Endothelial cell of umbilical vein (primary cell): Measurements from ENCODE around the gene CNTNAP2. TPM values are rescaled to one million over a fixed set of nuclear protein-coding genes. Genes with fewer than 3 reads are reported as not detected.

Experiments used
- BruUV-seq: library from RNA; stranded (reverse); fragments of 400-500 nt; replicated peaks from 2 replicates; lab custom pipeline; 2021; lab: Mats Ljungman, UMichigan
- CTCF ChIA-PET: fragments of 300-600, 350-600 bp; sonication (Branson Sonifier 250); formaldehyde crosslinking; loops from one replicate; lab custom pipeline; 2021; ENCODE audit warnings: antibody characterized with exemption, inconsistent platforms; lab: Charles Lee
- POLR2A ChIA-PET: fragments of 300-600, 350-600 bp; sonication (Branson Sonifier 250); formaldehyde crosslinking; loops from one replicate; lab custom pipeline; 2021; ENCODE audit warnings: antibody characterized with exemption, inconsistent platforms; lab: Charles Lee
- DNase-seq: peaks from one replicate; pipeline ENCODE4 v3.0.0-alpha.2; 2011; ENCODE audit warnings: low read depth, low spot score
- FAIRE-seq: peaks from 2 replicates; lab custom pipeline; 2011; peaks lifted over from hg19 to GRCh38; lab: Jason Lieb, UNC
- H2AFZ ChIP-seq: 2 replicates; pipeline ENCODE4 v1.6.0; 2012; ENCODE audit warnings: low read depth, low read length, control low read depth, inconsistent platforms
- H3K27ac ChIP-seq: 2 replicates; pipeline ENCODE4 v1.5.1; 2011; ENCODE audit warnings: low read depth, mild to moderate bottlenecking, control low read depth, low read length, moderate library complexity; ENCODE audit not compliant: insufficient read depth
- H3K27me3 ChIP-seq, 2 experiments: 2 replicates each; pipeline versions ENCODE4 v1.6.0 to v1.6.1; 2011; ENCODE audit warnings: low read length in 2 of 2, mixed read lengths in 1 of 2; ENCODE audit not compliant: control insufficient read depth in 2 of 2, insufficient read depth in 2 of 2
- H3K36me3 ChIP-seq, 2 experiments: 2 replicates in 1 of 2; 3 replicates in 1 of 2; pipeline ENCODE4 v1.5.1; 2011; ENCODE audit warnings: low read length in 2 of 2, mild to moderate bottlenecking in 1 of 2, moderate library complexity in 1 of 2; ENCODE audit not compliant: control insufficient read depth in 2 of 2, insufficient read depth in 2 of 2; ENCODE audit errors: extremely low read depth in 1 of 2
- H3K4me1 ChIP-seq: 3 replicates; pipeline ENCODE4 v1.5.1; 2011; ENCODE audit warnings: mild to moderate bottlenecking, low read length; ENCODE audit not compliant: control insufficient read depth, insufficient read depth; ENCODE audit errors: extremely low read depth
- H3K4me2 ChIP-seq: 2 replicates; pipeline ENCODE4 v1.6.1; 2011; ENCODE audit warnings: low read length, control low read depth, mixed read lengths; ENCODE audit not compliant: insufficient read depth
- H3K4me3 ChIP-seq, 3 experiments: fragments of 200-600 bp in 1 of 3; sonication (generic), shearing (Covaris generic) in 1 of 3; replicated peaks in 1 of 3; 2 replicates each; pipeline ENCODE4 v1.5.1; 2011 to 2016; ENCODE audit warnings: control low read depth in 3 of 3, low read length in 3 of 3, mild to moderate bottlenecking in 2 of 3, inconsistent platforms in 1 of 3, low read depth in 1 of 3, moderate library complexity in 1 of 3; ENCODE audit not compliant: insufficient read depth in 1 of 3
- H3K79me2 ChIP-seq: 2 replicates; pipeline ENCODE4 v1.6.0; 2012; ENCODE audit warnings: low read length, inconsistent platforms; ENCODE audit not compliant: control insufficient read depth, insufficient read depth
- H3K9ac ChIP-seq: replicated peaks from 2 replicates; pipeline ENCODE3; 2011; ENCODE audit warnings: low read length, control low read depth; ENCODE audit not compliant: insufficient read depth; ENCODE audit errors: extremely low read depth
- H3K9me1 ChIP-seq: replicated peaks from 3 replicates; pipeline ENCODE4 v1.6.0; 2011; ENCODE audit warnings: mild to moderate bottlenecking, low read length; ENCODE audit not compliant: control insufficient read depth, insufficient read depth; ENCODE audit errors: extremely low read depth
- H3K9me3 ChIP-seq: replicated peaks from 2 replicates; pipeline ENCODE4 v1.5.1; 2012; ENCODE audit warnings: low read length, inconsistent platforms; ENCODE audit not compliant: control insufficient read depth, insufficient read depth
- H4K20me1 ChIP-seq: replicated peaks from 2 replicates; pipeline ENCODE3; 2011; ENCODE audit warnings: mild to moderate bottlenecking, low read length; ENCODE audit not compliant: control insufficient read depth, insufficient read depth; ENCODE audit errors: extremely low read depth
- CTCF ChIP-seq, 2 donors: IDR thresholded peaks; 1 replicate in 1 of 2; 2 replicates in 1 of 2; pipeline ENCODE4 v1.5.1; 2011; ENCODE audit warnings: low read length in 2 of 2, mild to moderate bottlenecking in 2 of 2, moderate library complexity in 2 of 2, control low read depth in 1 of 2, inconsistent platforms in 1 of 2, low read depth in 1 of 2; ENCODE audit not compliant: insufficient read depth in 1 of 2; ENCODE audit errors: extremely low read depth in 1 of 2
- EZH2 ChIP-seq: IDR thresholded peaks from 2 replicates; pipeline ENCODE4 v1.6.1; 2012; ENCODE audit warnings: borderline replicate concordance, low read depth, mild to moderate bottlenecking, moderate library complexity, low read length, inconsistent platforms; ENCODE audit not compliant: severe bottlenecking
- FOS ChIP-seq: IDR thresholded peaks from 2 replicates; pipeline ENCODE4 v1.6.1; 2011; ENCODE audit warnings: mild to moderate bottlenecking, low read length, moderate library complexity, borderline replicate concordance; ENCODE audit not compliant: insufficient read depth
- GATA2 ChIP-seq: IDR thresholded peaks from 2 replicates; pipeline ENCODE4 v1.7.0; 2011; ENCODE audit warnings: low read depth, mild to moderate bottlenecking, moderate library complexity, mixed read lengths, low read length; ENCODE audit not compliant: insufficient read length, insufficient read depth
- JUN ChIP-seq: IDR thresholded peaks from 2 replicates; pipeline ENCODE4 v1.6.1; 2011; ENCODE audit warnings: borderline replicate concordance, low read depth; ENCODE audit not compliant: insufficient read length, insufficient read depth
- MAX ChIP-seq: IDR thresholded peaks from 2 replicates; pipeline ENCODE4 v1.6.1; 2011; ENCODE audit not compliant: insufficient read depth, insufficient read length
- MYC ChIP-seq: IDR thresholded peaks from one replicate; pipeline ENCODE4 v1.6.1; 2011; ENCODE audit warnings: mild to moderate bottlenecking, low read depth, low read length
- POLR2A ChIP-seq: IDR thresholded peaks from 2 replicates; pipeline ENCODE4 v1.6.1; 2012; ENCODE audit warnings: low read depth, mild to moderate bottlenecking, control low read depth, low read length
- POLR2AphosphoS5 ChIP-seq: IDR thresholded peaks from 2 replicates; pipeline ENCODE4 v1.6.1; 2012; ENCODE audit warnings: low read depth, mild to moderate bottlenecking, control low read depth, low read length, moderate library complexity; ENCODE audit not compliant: insufficient read depth
- dilution Hi-C: fragments of 300-500 bp; cut with MboI; formaldehyde crosslinking; loops from one replicate; pipeline ENCODE4 v1.15.0; 2019; ENCODE audit warnings: low sequenced_read_pairs; ENCODE audit not compliant: extremely low pct_ligation_motif_present
- intact Hi-C: fragments of 100-400 bp; cut with micrococcal nuclease; formaldehyde crosslinking; loops from one replicate; pipeline ENCODE4 v1.10.0; 2022
- polyA plus RNA-seq, 4 experiments: library from polyadenylated mRNA; depleted of rRNA in 3 of 4; stranded (reverse) in 3 of 4; unstranded in 1 of 4; fragments of >200 nt; gene quantifications; 2 replicates each; pipeline versions ENCODE4 v1.2.1 to v1.2.3, GENCODE V29; 2011 to 2012; ENCODE audit warnings: missing spikeins in 1 of 4
- total RNA-seq: library from RNA; stranded (reverse); gene quantifications from 2 replicates; pipeline ENCODE4 v1.2.3, GENCODE V29; 2021

The CNTNAP2 gene
- total and polyA plus RNA-seq, 2 donors (not counting 3 experiments of a cell fraction or from before 2014, with no cell fraction given) = not detected

GRCh38 chr7:147519062-147519461 is 1402.5 kb downstream of the CNTNAP2 start:
- intact Hi-C loops (no loop called here), dilution Hi-C loops (no loop called here)
- H4K20me1 ChIP-seq = no peaks in the 10 kb centered on the region
- BruUV-seq = no TSS peak
- ChIA-PET CTCF (no interaction called here), POLR2A (no interaction called here)
- no peaks in the 10 kb centered on the region for H3K27me3 ChIP-seq
- FAIRE-seq (no peak), DNase-seq (no peak)
- no peaks in the 10 kb centered on the region for H3K9me1 ChIP-seq
- no peak overlapping the region for H3K27ac ChIP-seq
- no peak overlapping the region for H3K4me2 ChIP-seq
- H2AFZ ChIP-seq = no peak overlapping the region
- H3K79me2 ChIP-seq = no peaks in the 10 kb centered on the region
- H3K36me3 ChIP-seq = no peaks in the 10 kb centered on the region
- no peak overlapping the region for H3K9ac ChIP-seq
- no peak for TF ChIP-seq MYC
- TF ChIP-seq POLR2A = no peak
- no peak for TF ChIP-seq GATA2
- no peak for TF ChIP-seq POLR2AphosphoS5
- no peak for TF ChIP-seq JUN
- TF ChIP-seq EZH2 = no peak
- TF ChIP-seq CTCF (IDR thresholded peaks at IDR 0.05; ENCODE audit: extremely low read depth in 1 of 2, insufficient read depth in 1 of 2, low read depth in 1 of 2, low read length in 2 of 2) = no peak
- TF ChIP-seq FOS = no peak
- no peak for TF ChIP-seq MAX
- H3K4me3 ChIP-seq = no peak overlapping the region
- no peaks in the 10 kb centered on the region for H3K4me1 ChIP-seq
- H3K9me3 ChIP-seq = peaks cover 3% of the 10 kb centered on the region
